HUES64 (cell line): Measurements from ENCODE around the gene CCDC136.

Experiments used
- H3K27ac ChIP-seq: 2 replicates; pipeline ENCODE4 v1.7.0; 2013; ENCODE audit warnings: low read depth, low read length, inconsistent platforms
- H3K27me3 ChIP-seq: 2 replicates; pipeline ENCODE4 v1.6.1; 2013; ENCODE audit warnings: mild to moderate bottlenecking, low read length; ENCODE audit not compliant: insufficient read depth
- H3K36me3 ChIP-seq: 2 replicates; pipeline ENCODE4 v1.6.1; 2013; ENCODE audit warnings: mild to moderate bottlenecking, low read length; ENCODE audit not compliant: insufficient read depth
- H3K4me1 ChIP-seq: 2 replicates; pipeline ENCODE4 v1.6.1; 2013; ENCODE audit warnings: mild to moderate bottlenecking, low read length, moderate library complexity; ENCODE audit not compliant: insufficient read depth
- H3K4me3 ChIP-seq: 2 replicates; pipeline ENCODE4 v1.5.1; 2013; ENCODE audit warnings: mild to moderate bottlenecking, low read length, moderate library complexity
- H3K9ac ChIP-seq: 2 replicates; pipeline ENCODE4 v1.6.1; 2013; ENCODE audit warnings: mild to moderate bottlenecking, low read depth, low read length
- H3K9me3 ChIP-seq: 2 replicates; pipeline ENCODE4 v1.6.1; 2013; ENCODE audit warnings: low read depth, low read length; ENCODE audit not compliant: insufficient read depth
- WGBS: fragments of 150-250, 120-280 bp; methylation state at CpG from one replicate; pipeline ENCODE4 v1.1.7; 2013; ENCODE audit warnings: missing lambda C conversion rate; 5-methylcytosine and 5-hydroxymethylcytosine counted together

CCDC136 gene

GRCh38 chr7:128859232-128860157 is 67.7 kb downstream of the CCDC136 start:
- peaks cover 17% of the 10 kb centered on the region; the same call in 1 of the 2 replicates for H3K36me3 ChIP-seq
- no peak overlapping the region for H3K4me3 ChIP-seq
- peak overlapping the region; percentile 22; the same call in 1 of the 2 replicates for H3K27ac ChIP-seq
- H3K9ac ChIP-seq, result no peak overlapping the region
- 0 out of 2 replicates have a peak, but pooled peaks cover 3% of the 10 kb centered on the region for H3K4me1 ChIP-seq
- H3K9me3 ChIP-seq, result no peaks in the 10 kb centered on the region
- WGBS, result 92% methylated on average over 12 of the region's 12 CpGs
- no peaks in the 10 kb centered on the region for H3K27me3 ChIP-seq

GRCh38 chr7:128860158-128861073 is 68.6 kb downstream of the CCDC136 start:
- no peak overlapping the region for H3K4me3 ChIP-seq
- H3K27ac ChIP-seq, result peak overlapping the region; percentile 22; the same call in 1 of the 2 replicates
- 74% methylated on average over 9 of the region's 10 CpGs for WGBS
- no peaks in the 10 kb centered on the region for H3K9me3 ChIP-seq
- H3K4me1 ChIP-seq, result 0 out of 2 replicates have a peak, but pooled peaks cover 3% of the 10 kb centered on the region
- no peak overlapping the region for H3K9ac ChIP-seq
- H3K36me3 ChIP-seq, result peaks cover 11% of the 10 kb centered on the region; the same call in 1 of the 2 replicates
- H3K27me3 ChIP-seq, result no peaks in the 10 kb centered on the region

GRCh38 chr7:128861957-128862570 is 70.3 kb downstream of the CCDC136 start:
- H3K4me3 ChIP-seq, result peak overlapping the region; percentile 81
- H3K27ac ChIP-seq, result no peak overlapping the region
- H3K27me3 ChIP-seq, result peaks cover 3% of the 10 kb centered on the region
- peaks cover 4% of the 10 kb centered on the region; the same call in 1 of the 2 replicates for H3K36me3 ChIP-seq
- no peaks in the 10 kb centered on the region for H3K9me3 ChIP-seq
- H3K4me1 ChIP-seq, result 0 out of 2 replicates have a peak, but pooled peaks cover 3% of the 10 kb centered on the region
- H3K9ac ChIP-seq, result peak overlapping the region; percentile 43
- WGBS, result 77% methylated on average over 15 of the region's 15 CpGs

- Histone ChIP-seq H3K9me3 (no peaks in the 10 kb centered on the region), H3K36me3 (peaks cover 4% of the 10 kb centered on the region; the same call in 1 of the 2 replicates), H3K4me1 (peaks cover 4% of the 10 kb centered on the region; the same call in 1 of the 2 replicates), H3K27ac (no peak within 1 kb of the TSS), H3K9ac (peak within 1 kb of the TSS; percentile 43), H3K27me3 (peaks cover 10% of the 10 kb centered on the region), H3K4me3 (peak within 1 kb of the TSS; percentile 81)
- WGBS, result 1% methylated on average over 65 of the region's 65 CpGs
Measured at GRCh38 chr7:128862571-128863432, 71.0 kb downstream of the CCDC136 start, which contains the start of gene ATP6V1F. TSS of gene ATP6V1F (plus strand) at chr7:128862856. CDS start at chr7:128862905, 49 bp downstream.

GRCh38 chr7:128863433-128863989 is 71.7 kb downstream of the CCDC136 start:
- Histone ChIP-seq H3K4me1 (peaks cover 9% of the 10 kb centered on the region; the same call in 1 of the 2 replicates), H3K9me3 (no peaks in the 10 kb centered on the region), H3K9ac (peak overlapping the region; percentile 42), H3K4me3 (peak overlapping the region; percentile 81), H3K36me3 (peaks cover 4% of the 10 kb centered on the region; the same call in 1 of the 2 replicates), H3K27ac (no peak overlapping the region), H3K27me3 (peaks cover 17% of the 10 kb centered on the region)
- WGBS, result 6% methylated on average over 6 of the region's 6 CpGs

GRCh38 chr7:128865303-128865702 is 73.5 kb downstream of the CCDC136 start:
- H3K4me1 ChIP-seq, result peaks cover 9% of the 10 kb centered on the region; the same call in 1 of the 2 replicates
- 96% methylated on average over 12 of the region's 12 CpGs for WGBS
- no peak overlapping the region for H3K27ac ChIP-seq
- H3K9me3 ChIP-seq, result no peaks in the 10 kb centered on the region
- H3K27me3 ChIP-seq, result peaks cover 35% of the 10 kb centered on the region
- no peak overlapping the region for H3K4me3 ChIP-seq
- peaks cover 4% of the 10 kb centered on the region; the same call in 1 of the 2 replicates for H3K36me3 ChIP-seq
- H3K9ac ChIP-seq, result no peak overlapping the region

- peaks cover 44% of the 10 kb centered on the region for H3K27me3 ChIP-seq
- H3K36me3 ChIP-seq, result peaks cover 4% of the 10 kb centered on the region; the same call in 1 of the 2 replicates
- no peaks in the 10 kb centered on the region for H3K9me3 ChIP-seq
- 95% methylated on average over 27 of the region's 27 CpGs for WGBS
- H3K4me1 ChIP-seq, result peaks cover 9% of the 10 kb centered on the region; the same call in 1 of the 2 replicates
- no peak overlapping the region for H3K27ac ChIP-seq
- H3K4me3 ChIP-seq, result no peak overlapping the region
- no peak overlapping the region for H3K9ac ChIP-seq
Measured at GRCh38 chr7:128865996-128866877, 74.5 kb downstream of the CCDC136 start.

GRCh38 chr7:128867241-128867640 is 75.5 kb downstream of the CCDC136 start:
- Histone ChIP-seq H3K36me3 (peaks cover 4% of the 10 kb centered on the region; the same call in 1 of the 2 replicates), H3K4me1 (peaks cover 9% of the 10 kb centered on the region; the same call in 1 of the 2 replicates), H3K4me3 (no peak overlapping the region), H3K27ac (no peak overlapping the region), H3K27me3 (peaks cover 54% of the 10 kb centered on the region), H3K9ac (no peak overlapping the region), H3K9me3 (no peaks in the 10 kb centered on the region)
- 90% methylated on average over 4 of the region's 4 CpGs for WGBS
